IPS-18c (cell line): Measurements from ENCODE around the gene KCNIP2.

ENCODE experiments used
- H3K4me3 ChIP-seq: 2 replicates; pipeline ENCODE4 v1.7.0; 2013; ENCODE audit warnings: low read depth, mild to moderate bottlenecking, low read length, moderate library complexity; ENCODE audit not compliant: insufficient read depth
- H3K9me3 ChIP-seq: one replicate; pipeline ENCODE4 v1.6.1; 2013; ENCODE audit warnings: mild to moderate bottlenecking, low read length, moderate library complexity; ENCODE audit not compliant: control insufficient read depth, insufficient read depth

KCNIP2 gene

GRCh38 chr10:101843032-101844021 lies at the start of gene KCNIP2:
Gene KCNIP2 (minus strand): TSS chr10:101843800. CDS start chr10:101843568, 232 bp downstream.
- peak within 1 kb of the TSS; percentile 52 for H3K4me3 ChIP-seq
- no peaks in the 10 kb centered on the region for H3K9me3 ChIP-seq

GRCh38 chr10:101892782-101893391 lies 49.3 kb upstream of the KCNIP2 start:
- H3K9me3 ChIP-seq, result peaks cover 2% of the 10 kb centered on the region
- H3K4me3 ChIP-seq, result no peak overlapping the region

GRCh38 chr10:101889256-101890210 lies 45.9 kb upstream of the KCNIP2 start:
- Histone ChIP-seq H3K4me3 (no peak overlapping the region), H3K9me3 (no peaks in the 10 kb centered on the region)

GRCh38 chr10:101888251-101888949 lies 44.8 kb upstream of the KCNIP2 start:
- Histone ChIP-seq H3K4me3 (no peak overlapping the region), H3K9me3 (no peaks in the 10 kb centered on the region)

- no peak overlapping the region for H3K4me3 ChIP-seq
- no peaks in the 10 kb centered on the region for H3K9me3 ChIP-seq
These were observed 44.2 kb upstream of the KCNIP2 start for GRCh38 chr10:101887775-101888174.

GRCh38 chr10:101886521-101887312 lies 43.1 kb upstream of the KCNIP2 start:
- Histone ChIP-seq H3K4me3 (no peak overlapping the region), H3K9me3 (no peaks in the 10 kb centered on the region)

- Histone ChIP-seq H3K9me3 (no peaks in the 10 kb centered on the region), H3K4me3 (no peak overlapping the region)
These were observed 37.6 kb upstream of the KCNIP2 start for GRCh38 chr10:101881036-101881774.

GRCh38 chr10:101880232-101880573 lies 36.6 kb upstream of the KCNIP2 start:
- Histone ChIP-seq H3K4me3 (no peak overlapping the region), H3K9me3 (no peaks in the 10 kb centered on the region)

GRCh38 chr10:101879456-101880231 lies 36.0 kb upstream of the KCNIP2 start:
- no peaks in the 10 kb centered on the region for H3K9me3 ChIP-seq
- no peak overlapping the region for H3K4me3 ChIP-seq

GRCh38 chr10:101878869-101879268 lies 35.3 kb upstream of the KCNIP2 start:
- Histone ChIP-seq H3K9me3 (no peaks in the 10 kb centered on the region), H3K4me3 (no peak overlapping the region)

GRCh38 chr10:101875068-101875688 lies 31.6 kb upstream of the KCNIP2 start:
- no peaks in the 10 kb centered on the region for H3K9me3 ChIP-seq
- H3K4me3 ChIP-seq, result no peak overlapping the region

GRCh38 chr10:101874252-101874651 lies 30.7 kb upstream of the KCNIP2 start:
- H3K4me3 ChIP-seq, result no peak overlapping the region

GRCh38 chr10:101867931-101868330 lies 24.3 kb upstream of the KCNIP2 start:
- H3K9me3 ChIP-seq, result no peaks in the 10 kb centered on the region

More at GRCh38 chr10:101874252-101874651, 30.7 kb upstream of the KCNIP2 start:
- H3K9me3 ChIP-seq, result no peaks in the 10 kb centered on the region

GRCh38 chr10:101859530-101859929 lies 15.9 kb upstream of the KCNIP2 start:
- Histone ChIP-seq H3K9me3 (no peaks in the 10 kb centered on the region), H3K4me3 (no peak overlapping the region)

More at GRCh38 chr10:101867931-101868330, 24.3 kb upstream of the KCNIP2 start:
- H3K4me3 ChIP-seq, result no peak overlapping the region
